Measurements from ENCODE around the gene CSNK1A1. TPM values are rescaled to one million over a fixed set of nuclear protein-coding genes. Genes with fewer than 3 reads are reported as not detected.

Gene CSNK1A1
- polyA plus RNA-seq, 3 donors = 75.7 to 131 (median 103) TPM

DNA sequence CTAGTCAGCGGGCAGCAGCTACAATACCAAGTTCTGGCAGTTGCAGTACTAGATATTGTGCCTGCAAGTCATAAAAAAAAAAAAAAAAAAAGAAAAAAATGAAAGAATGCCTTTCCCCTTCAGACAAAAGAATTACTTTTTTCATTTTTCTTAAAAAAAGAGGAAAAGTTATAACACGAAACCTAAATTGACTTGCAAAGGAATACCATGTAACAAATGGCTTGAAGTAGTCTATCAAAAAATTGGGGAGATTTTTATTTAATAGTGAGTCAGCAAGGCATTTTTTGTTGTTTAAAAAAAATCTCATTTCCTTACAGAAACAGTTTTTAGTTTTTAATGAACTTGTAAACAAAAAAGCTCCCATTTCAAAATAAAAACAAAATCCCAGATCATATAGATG, 55.6 kb downstream of the CSNK1A1 start:
- Histone ChIP-seq H3K9ac (ENCODE audit: insufficient read depth, low read length, poor library complexity, severe bottlenecking) (no peak overlapping the region), H3K27ac (ENCODE audit: low read depth in 1 of 2, low read length in 2 of 2) (no peak overlapping the region), H2AFZ (ENCODE audit: insufficient read depth, low read depth, low read length, poor library complexity, severe bottlenecking) (no peak overlapping the region), H3K9me3 (replicated peaks in 1 of 2; ENCODE audit: control insufficient read depth in 1 of 2, insufficient read depth in 1 of 2, low read length in 2 of 2) (no peaks in the 10 kb centered on the region), H4K20me1 (ENCODE audit: insufficient read depth, low read length) (peaks cover 32% of the 10 kb centered on the region), H3K36me3 (replicated peaks in 1 of 2; ENCODE audit: control insufficient read depth in 1 of 2, insufficient read depth in 2 of 2, low read length in 2 of 2) (peaks cover 60 to 75% of the 10 kb centered on the region in 2 donors), H3K4me1 (ENCODE audit: control insufficient read depth in 1 of 2, insufficient read depth in 2 of 2, low read length in 2 of 2) (no peaks in the 10 kb centered on the region), H3K4me3 (replicated peaks in 1 of 3; ENCODE audit: low read depth in 2 of 3, low read length in 3 of 3) (no peak overlapping the region), H3K79me2 (ENCODE audit: insufficient read depth, low read length) (no peaks in the 10 kb centered on the region), H3K4me2 (replicated peaks; ENCODE audit: extremely low read depth, low read length, poor library complexity, severe bottlenecking) (no peak overlapping the region), H3K27me3 (ENCODE audit: control insufficient read depth in 2 of 2, insufficient read depth in 2 of 2, low read length in 2 of 2) (no peaks in the 10 kb centered on the region)
- Mint-ChIP-seq H3K4me1 (peaks cover 2% of the 10 kb centered on the region), H3K27ac (no peak overlapping the region), H3K27me3 (ENCODE audit: low read depth in 3 of 3) (peaks cover 0 to 2% (median 0%) of the 10 kb centered on the region in 3 donors), H3K36me3 (peaks cover 52 to 67% of the 10 kb centered on the region in 2 donors), H3K9me3 (no peaks in the 10 kb centered on the region), H3K4me3 (no peak overlapping the region)
- intact Hi-C loops (cut with micrococcal nuclease) = no loop called here
- TF ChIP-seq CTCF (IDR thresholded peaks at IDR 0.05) = no peak
- no peak for DNase-seq
- no CpG with 5 or more reads among the region's 2 CpGs for WGBS (ENCODE audit: insufficient coverage)

DNA sequence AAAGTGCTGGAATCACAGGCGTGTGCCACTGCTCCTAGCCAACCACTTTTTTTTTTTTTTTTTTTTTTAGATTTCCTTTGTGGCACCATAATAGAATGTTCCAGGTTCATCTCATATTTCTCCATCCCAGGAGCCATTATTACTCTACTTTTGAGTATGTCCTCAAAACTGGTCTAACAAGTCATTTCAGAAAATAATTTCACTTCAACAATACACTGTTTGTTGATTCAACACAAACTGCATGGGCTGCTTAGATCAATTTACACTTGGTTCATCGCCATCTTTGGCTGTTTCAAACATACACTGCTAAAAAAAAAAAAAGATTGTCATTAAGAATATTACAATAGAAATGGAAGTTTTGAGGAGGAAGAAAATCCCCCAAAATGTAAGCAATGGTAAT, 57.9 kb downstream of the CSNK1A1 start:
- Histone ChIP-seq H4K20me1 (ENCODE audit: insufficient read depth, low read length) (peaks cover 21% of the 10 kb centered on the region), H3K4me2 (replicated peaks; ENCODE audit: extremely low read depth, low read length, poor library complexity, severe bottlenecking) (no peak overlapping the region), H3K27ac (ENCODE audit: low read depth in 1 of 2, low read length in 2 of 2) (no peak overlapping the region), H3K9ac (ENCODE audit: insufficient read depth, low read length, poor library complexity, severe bottlenecking) (no peak overlapping the region), H3K9me3 (replicated peaks in 1 of 2; ENCODE audit: control insufficient read depth in 1 of 2, insufficient read depth in 1 of 2, low read length in 2 of 2) (no peaks in the 10 kb centered on the region), H3K4me3 (replicated peaks in 1 of 3; ENCODE audit: low read depth in 2 of 3, low read length in 3 of 3) (no peak overlapping the region), H3K79me2 (ENCODE audit: insufficient read depth, low read length) (no peaks in the 10 kb centered on the region), H3K27me3 (ENCODE audit: control insufficient read depth in 2 of 2, insufficient read depth in 2 of 2, low read length in 2 of 2) (no peaks in the 10 kb centered on the region), H2AFZ (ENCODE audit: insufficient read depth, low read depth, low read length, poor library complexity, severe bottlenecking) (no peak overlapping the region), H3K4me1 (ENCODE audit: control insufficient read depth in 1 of 2, insufficient read depth in 2 of 2, low read length in 2 of 2) (peaks cover 0 to 7% of the 10 kb centered on the region in 2 donors), H3K36me3 (replicated peaks in 1 of 2; ENCODE audit: control insufficient read depth in 1 of 2, insufficient read depth in 2 of 2, low read length in 2 of 2) (peaks cover 42 to 52% of the 10 kb centered on the region in 2 donors)
- TF ChIP-seq CTCF (IDR thresholded peaks at IDR 0.05) = no peak
- Mint-ChIP-seq H3K36me3 (peaks cover 39 to 52% of the 10 kb centered on the region in 2 donors), H3K9me3 (peaks cover 0 to 2% (median 0%) of the 10 kb centered on the region in 7 donors), H3K4me1 (peaks cover 9% of the 10 kb centered on the region), H3K27me3 (ENCODE audit: low read depth in 3 of 3) (peaks cover 0 to 2% (median 2%) of the 10 kb centered on the region in 3 donors), H3K27ac (no peak overlapping the region), H3K4me3 (no peak overlapping the region)
- no peak for DNase-seq
- intact Hi-C loops (cut with micrococcal nuclease) = no loop called here
- WGBS (ENCODE audit: insufficient coverage) = 86% methylated on average over 1 of the region's 2 CpGs
